ENCODE results near the gene SLC39A9.
"Not testable (repeated sequence)": the region's sequence is repeated elsewhere in the genome, so short reads cannot be mapped to it uniquely, and the experiment has no call there.

The SLC39A9 gene

GRCh38 chr14:69428289-69428998 lies 30.0 kb downstream of the SLC39A9 start:
- no peak for DNase-seq

- DNase-seq: no peak
These were observed 31.2 kb downstream of the SLC39A9 start for GRCh38 chr14:69429643-69430042.

- DNase-seq: no peak
These were observed 31.9 kb downstream of the SLC39A9 start for GRCh38 chr14:69430306-69430939.

- no peak for DNase-seq
These were observed 33.9 kb downstream of the SLC39A9 start for GRCh38 chr14:69432364-69432763.

- DNase-seq: no peak
These were observed 41.2 kb downstream of the SLC39A9 start for GRCh38 chr14:69439521-69440270.

GRCh38 chr14:69441948-69442347 lies 43.5 kb downstream of the SLC39A9 start:
- DNase-seq: no peak

- DNase-seq: no peak
These were observed 44.9 kb downstream of the SLC39A9 start for GRCh38 chr14:69443296-69443805.

- no peak for DNase-seq
These were observed 50.7 kb downstream of the SLC39A9 start for GRCh38 chr14:69449216-69449615.

- DNase-seq: no peak
These were observed 53.4 kb downstream of the SLC39A9 start for GRCh38 chr14:69451941-69452340.

GRCh38 chr14:69458350-69458749 lies 59.9 kb downstream of the SLC39A9 start:
- DNase-seq: no peak

- no peak for DNase-seq
These were observed 60.6 kb downstream of the SLC39A9 start for GRCh38 chr14:69459122-69459521.

GRCh38 chr14:69460093-69460701 lies 61.7 kb downstream of the SLC39A9 start:
- DNase-seq: peak; percentile 67

- DNase-seq: no peak
These were observed 65.9 kb downstream of the SLC39A9 start for GRCh38 chr14:69464379-69464778.

GRCh38 chr14:69464829-69465228 lies 66.3 kb downstream of the SLC39A9 start:
- DNase-seq: no peak

GRCh38 chr14:69468949-69469348 lies 70.5 kb downstream of the SLC39A9 start:
- no peak for DNase-seq

GRCh38 chr14:69471436-69471835 lies 72.9 kb downstream of the SLC39A9 start:
- DNase-seq: no peak

- no peak for DNase-seq
These were observed 73.4 kb downstream of the SLC39A9 start for GRCh38 chr14:69471916-69472315.

- no peak for DNase-seq
These were observed 74.8 kb downstream of the SLC39A9 start for GRCh38 chr14:69473260-69473659.

- no peak for DNase-seq
These were observed 75.5 kb downstream of the SLC39A9 start for GRCh38 chr14:69473946-69474345.

GRCh38 chr14:69475194-69475818 lies 76.8 kb downstream of the SLC39A9 start:
- DNase-seq: no peak

- not testable (repeated sequence) for DNase-seq
These were observed 78.4 kb downstream of the SLC39A9 start for GRCh38 chr14:69476824-69477450.

GRCh38 chr14:69478055-69478454 lies 79.6 kb downstream of the SLC39A9 start:
- not testable (repeated sequence) for DNase-seq

All from activated CD8-positive, alpha-beta memory T cell treated with anti-CD3 and anti-CD28 coated beads for 24 hours (primary cell).